Endothelial cell of umbilical vein (primary cell): ENCODE results near the gene SGCE. TPM values are rescaled to one million over a fixed set of nuclear protein-coding genes. Genes with fewer than 3 reads are reported as not detected.
A peak's percentile ranks its signal among the peaks of the same experiment; 100 is the strongest.

Experiments
- BruUV-seq: library from RNA; stranded (reverse); fragments of 400-500 nt; replicated peaks from 2 replicates; lab custom pipeline; 2021; lab: Mats Ljungman, UMichigan
- CTCF ChIA-PET: fragments of 300-600, 350-600 bp; sonication (Branson Sonifier 250); formaldehyde crosslinking; loops from one replicate; lab custom pipeline; 2021; ENCODE audit warnings: antibody characterized with exemption, inconsistent platforms; lab: Charles Lee
- POLR2A ChIA-PET: fragments of 300-600, 350-600 bp; sonication (Branson Sonifier 250); formaldehyde crosslinking; loops from one replicate; lab custom pipeline; 2021; ENCODE audit warnings: antibody characterized with exemption, inconsistent platforms; lab: Charles Lee
- DNase-seq: peaks from one replicate; pipeline ENCODE4 v3.0.0-alpha.2; 2011; ENCODE audit warnings: low read depth, low spot score
- FAIRE-seq: peaks from 2 replicates; lab custom pipeline; 2011; peaks lifted over from hg19 to GRCh38; lab: Jason Lieb, UNC
- H2AFZ ChIP-seq: 2 replicates; pipeline ENCODE4 v1.6.0; 2012; ENCODE audit warnings: low read depth, low read length, control low read depth, inconsistent platforms
- H3K27ac ChIP-seq: 2 replicates; pipeline ENCODE4 v1.5.1; 2011; ENCODE audit warnings: low read depth, mild to moderate bottlenecking, control low read depth, low read length, moderate library complexity; ENCODE audit not compliant: insufficient read depth
- H3K27me3 ChIP-seq, 2 experiments: 2 replicates each; pipeline versions ENCODE4 v1.6.0 to v1.6.1; 2011; ENCODE audit warnings: low read length in 2 of 2, mixed read lengths in 1 of 2; ENCODE audit not compliant: control insufficient read depth in 2 of 2, insufficient read depth in 2 of 2
- H3K36me3 ChIP-seq, 2 experiments: 2 replicates in 1 of 2; 3 replicates in 1 of 2; pipeline ENCODE4 v1.5.1; 2011; ENCODE audit warnings: low read length in 2 of 2, mild to moderate bottlenecking in 1 of 2, moderate library complexity in 1 of 2; ENCODE audit not compliant: control insufficient read depth in 2 of 2, insufficient read depth in 2 of 2; ENCODE audit errors: extremely low read depth in 1 of 2
- H3K4me1 ChIP-seq: 3 replicates; pipeline ENCODE4 v1.5.1; 2011; ENCODE audit warnings: mild to moderate bottlenecking, low read length; ENCODE audit not compliant: control insufficient read depth, insufficient read depth; ENCODE audit errors: extremely low read depth
- H3K4me2 ChIP-seq: 2 replicates; pipeline ENCODE4 v1.6.1; 2011; ENCODE audit warnings: low read length, control low read depth, mixed read lengths; ENCODE audit not compliant: insufficient read depth
- H3K4me3 ChIP-seq, 3 experiments: fragments of 200-600 bp in 1 of 3; sonication (generic), shearing (Covaris generic) in 1 of 3; replicated peaks in 1 of 3; 2 replicates each; pipeline ENCODE4 v1.5.1; 2011 to 2016; ENCODE audit warnings: control low read depth in 3 of 3, low read length in 3 of 3, mild to moderate bottlenecking in 2 of 3, inconsistent platforms in 1 of 3, low read depth in 1 of 3, moderate library complexity in 1 of 3; ENCODE audit not compliant: insufficient read depth in 1 of 3
- H3K79me2 ChIP-seq: 2 replicates; pipeline ENCODE4 v1.6.0; 2012; ENCODE audit warnings: low read length, inconsistent platforms; ENCODE audit not compliant: control insufficient read depth, insufficient read depth
- H3K9ac ChIP-seq: replicated peaks from 2 replicates; pipeline ENCODE3; 2011; ENCODE audit warnings: low read length, control low read depth; ENCODE audit not compliant: insufficient read depth; ENCODE audit errors: extremely low read depth
- H3K9me1 ChIP-seq: replicated peaks from 3 replicates; pipeline ENCODE4 v1.6.0; 2011; ENCODE audit warnings: mild to moderate bottlenecking, low read length; ENCODE audit not compliant: control insufficient read depth, insufficient read depth; ENCODE audit errors: extremely low read depth
- H3K9me3 ChIP-seq: replicated peaks from 2 replicates; pipeline ENCODE4 v1.5.1; 2012; ENCODE audit warnings: low read length, inconsistent platforms; ENCODE audit not compliant: control insufficient read depth, insufficient read depth
- H4K20me1 ChIP-seq: replicated peaks from 2 replicates; pipeline ENCODE3; 2011; ENCODE audit warnings: mild to moderate bottlenecking, low read length; ENCODE audit not compliant: control insufficient read depth, insufficient read depth; ENCODE audit errors: extremely low read depth
- EZH2 ChIP-seq: IDR thresholded peaks from 2 replicates; pipeline ENCODE4 v1.6.1; 2012; ENCODE audit warnings: borderline replicate concordance, low read depth, mild to moderate bottlenecking, moderate library complexity, low read length, inconsistent platforms; ENCODE audit not compliant: severe bottlenecking
- FOS ChIP-seq: IDR thresholded peaks from 2 replicates; pipeline ENCODE4 v1.6.1; 2011; ENCODE audit warnings: mild to moderate bottlenecking, low read length, moderate library complexity, borderline replicate concordance; ENCODE audit not compliant: insufficient read depth
- GATA2 ChIP-seq: IDR thresholded peaks from 2 replicates; pipeline ENCODE4 v1.7.0; 2011; ENCODE audit warnings: low read depth, mild to moderate bottlenecking, moderate library complexity, mixed read lengths, low read length; ENCODE audit not compliant: insufficient read length, insufficient read depth
- JUN ChIP-seq: IDR thresholded peaks from 2 replicates; pipeline ENCODE4 v1.6.1; 2011; ENCODE audit warnings: borderline replicate concordance, low read depth; ENCODE audit not compliant: insufficient read length, insufficient read depth
- MYC ChIP-seq: IDR thresholded peaks from one replicate; pipeline ENCODE4 v1.6.1; 2011; ENCODE audit warnings: mild to moderate bottlenecking, low read depth, low read length
- POLR2A ChIP-seq: IDR thresholded peaks from 2 replicates; pipeline ENCODE4 v1.6.1; 2012; ENCODE audit warnings: low read depth, mild to moderate bottlenecking, control low read depth, low read length
- POLR2AphosphoS5 ChIP-seq: IDR thresholded peaks from 2 replicates; pipeline ENCODE4 v1.6.1; 2012; ENCODE audit warnings: low read depth, mild to moderate bottlenecking, control low read depth, low read length, moderate library complexity; ENCODE audit not compliant: insufficient read depth
- dilution Hi-C: fragments of 300-500 bp; cut with MboI; formaldehyde crosslinking; loops from one replicate; pipeline ENCODE4 v1.15.0; 2019; ENCODE audit warnings: low sequenced_read_pairs; ENCODE audit not compliant: extremely low pct_ligation_motif_present
- intact Hi-C: fragments of 100-400 bp; cut with micrococcal nuclease; formaldehyde crosslinking; loops from one replicate; pipeline ENCODE4 v1.10.0; 2022
- polyA plus RNA-seq, 4 experiments: library from polyadenylated mRNA; depleted of rRNA in 3 of 4; stranded (reverse) in 3 of 4; unstranded in 1 of 4; fragments of >200 nt; gene quantifications; 2 replicates each; pipeline versions ENCODE4 v1.2.1 to v1.2.3, GENCODE V29; 2011 to 2012; ENCODE audit warnings: missing spikeins in 1 of 4
- total RNA-seq: library from RNA; stranded (reverse); gene quantifications from 2 replicates; pipeline ENCODE4 v1.2.3, GENCODE V29; 2021
- TF ChIP-seq, protein P1 (sequence below): IDR thresholded peaks from 2 replicates; pipeline ENCODE4 v1.6.1; 2011; ENCODE audit not compliant: insufficient read depth, insufficient read length
- TF ChIP-seq, protein P2 (sequence below), 2 donors: IDR thresholded peaks; 1 replicate in 1 of 2; 2 replicates in 1 of 2; pipeline ENCODE4 v1.5.1; 2011; ENCODE audit warnings: low read length in 2 of 2, mild to moderate bottlenecking in 2 of 2, moderate library complexity in 2 of 2, control low read depth in 1 of 2, inconsistent platforms in 1 of 2, low read depth in 1 of 2; ENCODE audit not compliant: insufficient read depth in 1 of 2; ENCODE audit errors: extremely low read depth in 1 of 2

Gene SGCE
- total and polyA plus RNA-seq, 2 donors (not counting 3 experiments of a cell fraction or from before 2014, with no cell fraction given): 46.8 to 53.3 TPM

DNA sequence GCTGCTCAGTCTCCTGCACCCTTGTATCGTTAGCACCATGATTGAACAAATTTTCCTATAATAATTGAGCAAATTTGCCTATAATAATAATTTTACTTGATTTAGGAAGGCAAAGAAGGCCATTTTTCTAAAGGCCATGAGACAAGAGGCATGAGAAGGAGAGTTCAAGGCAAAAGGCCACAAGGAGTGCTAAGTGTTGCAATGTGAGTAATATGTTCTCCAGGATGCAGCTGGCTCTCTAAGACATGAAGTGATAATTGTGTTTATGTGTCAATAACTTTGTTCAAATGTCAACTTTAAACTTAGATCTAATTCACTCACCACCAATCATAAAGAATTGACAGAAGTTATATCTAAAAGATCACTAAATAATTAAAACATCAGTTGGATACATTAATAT is 53.8 kb downstream of the SGCE start:
- intact Hi-C loops: loop anchor here (10.0 kb wide), 1 partner anchor 87 kb away; no protein-coding TSS in a partner anchor
- H3K4me1 ChIP-seq: no peaks in the 10 kb centered on the region
- no peak overlapping the region for H3K9ac ChIP-seq
- no peaks in the 10 kb centered on the region for H3K9me1 ChIP-seq
- H3K27ac ChIP-seq: no peak overlapping the region
- dilution Hi-C loops: no loop called here
- H3K36me3 ChIP-seq: peaks cover 0 to 2% of the 10 kb centered on the region in 2 experiments
- peak; percentile 30 for DNase-seq
- no peaks in the 10 kb centered on the region for H3K9me3 ChIP-seq
- no peak overlapping the region for H2AFZ ChIP-seq
- H3K4me3 ChIP-seq: no peak overlapping the region
- no peaks in the 10 kb centered on the region for H4K20me1 ChIP-seq
- H3K79me2 ChIP-seq: no peaks in the 10 kb centered on the region
- no peaks in the 10 kb centered on the region for H3K27me3 ChIP-seq
- TF ChIP-seq EZH2: no peak
- TF ChIP-seq JUN: no peak
- TF ChIP-seq POLR2A: no peak
- TF ChIP-seq, protein P1, sequence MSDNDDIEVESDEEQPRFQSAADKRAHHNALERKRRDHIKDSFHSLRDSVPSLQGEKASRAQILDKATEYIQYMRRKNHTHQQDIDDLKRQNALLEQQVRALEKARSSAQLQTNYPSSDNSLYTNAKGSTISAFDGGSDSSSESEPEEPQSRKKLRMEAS: no peak
- TF ChIP-seq FOS: no peak
- TF ChIP-seq GATA2: no peak
- TF ChIP-seq, protein P2, sequence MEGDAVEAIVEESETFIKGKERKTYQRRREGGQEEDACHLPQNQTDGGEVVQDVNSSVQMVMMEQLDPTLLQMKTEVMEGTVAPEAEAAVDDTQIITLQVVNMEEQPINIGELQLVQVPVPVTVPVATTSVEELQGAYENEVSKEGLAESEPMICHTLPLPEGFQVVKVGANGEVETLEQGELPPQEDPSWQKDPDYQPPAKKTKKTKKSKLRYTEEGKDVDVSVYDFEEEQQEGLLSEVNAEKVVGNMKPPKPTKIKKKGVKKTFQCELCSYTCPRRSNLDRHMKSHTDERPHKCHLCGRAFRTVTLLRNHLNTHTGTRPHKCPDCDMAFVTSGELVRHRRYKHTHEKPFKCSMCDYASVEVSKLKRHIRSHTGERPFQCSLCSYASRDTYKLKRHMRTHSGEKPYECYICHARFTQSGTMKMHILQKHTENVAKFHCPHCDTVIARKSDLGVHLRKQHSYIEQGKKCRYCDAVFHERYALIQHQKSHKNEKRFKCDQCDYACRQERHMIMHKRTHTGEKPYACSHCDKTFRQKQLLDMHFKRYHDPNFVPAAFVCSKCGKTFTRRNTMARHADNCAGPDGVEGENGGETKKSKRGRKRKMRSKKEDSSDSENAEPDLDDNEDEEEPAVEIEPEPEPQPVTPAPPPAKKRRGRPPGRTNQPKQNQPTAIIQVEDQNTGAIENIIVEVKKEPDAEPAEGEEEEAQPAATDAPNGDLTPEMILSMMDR (IDR thresholded peaks at IDR 0.05; ENCODE audit: extremely low read depth in 1 of 2, insufficient read depth in 1 of 2, low read depth in 1 of 2, low read length in 2 of 2): no peak
- TF ChIP-seq POLR2AphosphoS5: no peak
- no peak for TF ChIP-seq MYC
- BruUV-seq: no TSS peak
- POLR2A ChIA-PET: no interaction called here
- CTCF ChIA-PET: interaction anchor here (1.2 kb wide), 1 partner anchor 21 kb away, joined by 3 read pairs; no protein-coding TSS in a partner anchor
- H3K4me2 ChIP-seq: no peak overlapping the region
- FAIRE-seq: no peak
